ENCODE measurements around the gene NFIA. TPM values are rescaled to one million over a fixed set of nuclear protein-coding genes. Genes with fewer than 3 reads are reported as not detected.

The NFIA gene
- total and polyA plus RNA-seq, 9 of the 15 experiments (the other 6 are each of a cell fraction or from before 2014, with no cell fraction given): 5.3 to 24.9 (median 9.8) TPM

DNA sequence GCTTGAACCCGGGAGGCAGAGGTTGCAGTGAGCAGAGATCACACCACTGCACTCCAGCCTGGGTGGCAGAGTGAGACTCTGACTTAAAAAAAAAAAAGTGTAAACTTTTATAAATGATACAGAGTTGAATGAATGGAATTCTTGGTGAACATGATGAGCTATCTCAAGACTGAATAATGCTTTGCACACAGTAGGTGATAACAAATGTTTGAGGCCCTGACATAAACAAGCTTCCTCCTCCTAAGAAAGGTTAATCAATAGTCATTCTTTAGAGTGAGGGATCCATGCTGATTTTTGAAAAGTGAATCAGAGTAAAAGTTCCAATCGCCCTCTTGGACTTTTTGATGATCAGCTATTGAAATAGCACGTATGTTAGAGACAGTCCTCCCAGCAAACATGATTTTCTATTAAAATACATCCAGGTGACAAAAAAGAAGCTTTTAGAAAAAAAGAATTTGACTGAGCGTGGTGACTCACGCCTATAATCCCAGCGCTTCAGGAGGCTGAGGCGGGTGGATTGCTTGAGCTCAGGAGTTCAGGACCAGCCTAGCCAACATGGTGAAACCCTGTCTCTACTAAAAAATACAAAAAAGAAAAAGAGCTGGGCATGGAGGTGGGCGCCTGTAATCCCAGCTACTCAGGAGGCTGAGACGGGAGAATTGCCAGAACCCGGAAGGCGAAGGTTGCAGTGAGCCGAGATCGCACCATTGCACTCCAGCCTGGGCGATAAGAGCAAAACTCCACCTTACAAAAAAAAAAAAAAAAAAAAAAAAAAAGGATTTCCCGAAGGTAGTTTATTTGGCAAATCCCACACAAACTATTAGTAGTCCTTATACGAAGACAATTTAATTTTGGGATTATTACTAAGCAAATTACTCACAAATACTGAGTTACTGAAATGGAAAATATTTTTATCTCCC, 181.8 kb downstream of the NFIA start (continued):
- TF ChIP-seq, protein P1, sequence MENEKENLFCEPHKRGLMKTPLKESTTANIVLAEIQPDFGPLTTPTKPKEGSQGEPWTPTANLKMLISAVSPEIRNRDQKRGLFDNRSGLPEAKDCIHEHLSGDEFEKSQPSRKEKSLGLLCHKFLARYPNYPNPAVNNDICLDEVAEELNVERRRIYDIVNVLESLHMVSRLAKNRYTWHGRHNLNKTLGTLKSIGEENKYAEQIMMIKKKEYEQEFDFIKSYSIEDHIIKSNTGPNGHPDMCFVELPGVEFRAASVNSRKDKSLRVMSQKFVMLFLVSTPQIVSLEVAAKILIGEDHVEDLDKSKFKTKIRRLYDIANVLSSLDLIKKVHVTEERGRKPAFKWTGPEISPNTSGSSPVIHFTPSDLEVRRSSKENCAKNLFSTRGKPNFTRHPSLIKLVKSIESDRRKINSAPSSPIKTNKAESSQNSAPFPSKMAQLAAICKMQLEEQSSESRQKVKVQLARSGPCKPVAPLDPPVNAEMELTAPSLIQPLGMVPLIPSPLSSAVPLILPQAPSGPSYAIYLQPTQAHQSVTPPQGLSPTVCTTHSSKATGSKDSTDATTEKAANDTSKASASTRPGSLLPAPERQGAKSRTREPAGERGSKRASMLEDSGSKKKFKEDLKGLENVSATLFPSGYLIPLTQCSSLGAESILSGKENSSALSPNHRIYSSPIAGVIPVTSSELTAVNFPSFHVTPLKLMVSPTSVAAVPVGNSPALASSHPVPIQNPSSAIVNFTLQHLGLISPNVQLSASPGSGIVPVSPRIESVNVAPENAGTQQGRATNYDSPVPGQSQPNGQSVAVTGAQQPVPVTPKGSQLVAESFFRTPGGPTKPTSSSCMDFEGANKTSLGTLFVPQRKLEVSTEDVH (IDR thresholded peaks at IDR 0.05; ENCODE audit: low read depth, partially characterized antibody): no peak
- TF ChIP-seq CXXC5 (CRISPR knock-in tag; IDR thresholded peaks at IDR 0.05) (peak; percentile 27), CHCHD3 (CRISPR knock-in tag; IDR thresholded peaks at IDR 0.05) (no peak), HIVEP1 (CRISPR knock-in tag; IDR thresholded peaks at IDR 0.05) (no peak), PHF8 (IDR thresholded peaks at IDR 0.05; ENCODE audit: borderline replicate concordance, low read length) (no peak), CTBP1 (IDR thresholded peaks at IDR 0.05; ENCODE audit: borderline replicate concordance) (no peak), ZNF134 (CRISPR knock-in tag; conservative IDR thresholded peaks at IDR 0.05) (no peak)
- TF ChIP-seq, protein P2, sequence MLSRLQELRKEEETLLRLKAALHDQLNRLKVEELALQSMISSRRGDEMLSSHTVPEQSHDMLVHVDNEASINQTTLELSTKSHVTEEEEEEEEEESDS (CRISPR knock-in tag; IDR thresholded peaks at IDR 0.05): no peak
